ENCODE results near the gene PURA. TPM values are rescaled to one million over a fixed set of nuclear protein-coding genes. Genes with fewer than 3 reads are reported as not detected.

PURA gene
- total and polyA plus RNA-seq, 11 donors, result 5.6 to 30.9 (median 20.2) TPM

DNA sequence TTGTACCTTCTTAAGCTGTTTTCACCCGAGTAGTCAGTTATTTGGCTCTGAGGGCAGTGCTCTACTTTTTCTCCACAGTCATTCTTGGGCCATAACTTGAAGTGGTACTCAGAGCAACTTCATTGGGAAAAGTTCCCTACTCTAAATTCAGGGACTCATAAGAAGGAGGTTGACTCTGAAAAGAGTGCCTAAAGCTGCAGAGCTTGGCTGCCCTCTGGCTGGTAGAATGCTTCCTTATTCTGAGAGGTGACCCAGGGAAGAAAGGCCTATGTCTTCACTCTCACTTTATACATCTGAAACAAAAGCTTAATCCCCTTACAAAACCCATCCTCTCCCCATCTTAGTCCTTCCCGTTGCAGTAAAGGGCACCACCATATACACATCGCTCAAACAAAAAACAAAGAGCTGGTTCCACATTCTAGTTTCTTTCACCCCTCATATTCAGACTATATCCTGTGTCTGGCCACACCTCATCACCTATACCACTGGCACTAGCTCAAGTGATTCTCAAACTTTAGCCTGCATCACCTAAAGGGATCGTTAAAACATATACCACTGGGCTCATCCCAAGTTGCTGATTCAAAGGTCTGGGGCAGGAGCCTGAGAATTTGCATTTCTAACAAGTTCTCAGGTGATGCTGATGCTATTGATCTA, 19.7 kb downstream of the PURA start:
- WGBS, 4 donors, result 89 to 94% (median 91%) methylated on average over 4 of the region's 4 CpGs
- intact Hi-C loops (cut with DNase I), result no loop called here
- no peaks in the 10 kb centered on the region for H3K36me3 ChIP-seq
- no peak for ATAC-seq
- no peak overlapping the region for H3K27ac ChIP-seq
- H3K4me3 ChIP-seq, result no peak overlapping the region
- TF ChIP-seq, protein P1, sequence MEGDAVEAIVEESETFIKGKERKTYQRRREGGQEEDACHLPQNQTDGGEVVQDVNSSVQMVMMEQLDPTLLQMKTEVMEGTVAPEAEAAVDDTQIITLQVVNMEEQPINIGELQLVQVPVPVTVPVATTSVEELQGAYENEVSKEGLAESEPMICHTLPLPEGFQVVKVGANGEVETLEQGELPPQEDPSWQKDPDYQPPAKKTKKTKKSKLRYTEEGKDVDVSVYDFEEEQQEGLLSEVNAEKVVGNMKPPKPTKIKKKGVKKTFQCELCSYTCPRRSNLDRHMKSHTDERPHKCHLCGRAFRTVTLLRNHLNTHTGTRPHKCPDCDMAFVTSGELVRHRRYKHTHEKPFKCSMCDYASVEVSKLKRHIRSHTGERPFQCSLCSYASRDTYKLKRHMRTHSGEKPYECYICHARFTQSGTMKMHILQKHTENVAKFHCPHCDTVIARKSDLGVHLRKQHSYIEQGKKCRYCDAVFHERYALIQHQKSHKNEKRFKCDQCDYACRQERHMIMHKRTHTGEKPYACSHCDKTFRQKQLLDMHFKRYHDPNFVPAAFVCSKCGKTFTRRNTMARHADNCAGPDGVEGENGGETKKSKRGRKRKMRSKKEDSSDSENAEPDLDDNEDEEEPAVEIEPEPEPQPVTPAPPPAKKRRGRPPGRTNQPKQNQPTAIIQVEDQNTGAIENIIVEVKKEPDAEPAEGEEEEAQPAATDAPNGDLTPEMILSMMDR (IDR thresholded peaks at IDR 0.05), result no peak
- TF ChIP-seq POLR2A (IDR thresholded peaks at IDR 0.05), result no peak
- peaks cover 6 to 40% (median 26%) of the 10 kb centered on the region in 12 donors for H3K4me1 ChIP-seq
- H3K9me3 ChIP-seq, result no peaks in the 10 kb centered on the region
- no peaks in the 10 kb centered on the region for H3K27me3 ChIP-seq
- no peak for DNase-seq

GRCh38 chr5:140134277-140134935, 20.5 kb downstream of the PURA start:
- Histone ChIP-seq H3K9me3 (no peaks in the 10 kb centered on the region), H3K4me1 (peaks cover 6 to 40% (median 26%) of the 10 kb centered on the region in 12 donors), H3K27ac (no peak overlapping the region), H3K4me3 (no peak overlapping the region), H3K36me3 (no peaks in the 10 kb centered on the region), H3K27me3 (no peaks in the 10 kb centered on the region)
- DNase-seq (no peak), ATAC-seq (no peak)
- intact Hi-C loops (cut with DNase I), result no loop called here
- WGBS, 4 donors, result 91 to 97% (median 93%) methylated on average over 2 of the region's 2 CpGs
- TF ChIP-seq, protein P1 (IDR thresholded peaks at IDR 0.05), result no peak
- TF ChIP-seq POLR2A (IDR thresholded peaks at IDR 0.05), result no peak

- Histone ChIP-seq H3K27ac (no peak overlapping the region), H3K4me3 (no peak overlapping the region), H3K4me1 (peaks cover 6 to 43% (median 28%) of the 10 kb centered on the region in 12 donors), H3K36me3 (no peaks in the 10 kb centered on the region), H3K9me3 (no peaks in the 10 kb centered on the region), H3K27me3 (no peaks in the 10 kb centered on the region)
- DNase-seq, result no peak
- no peak for ATAC-seq
- TF ChIP-seq, protein P1 (IDR thresholded peaks at IDR 0.05), result no peak
- TF ChIP-seq POLR2A (IDR thresholded peaks at IDR 0.05), result no peak
- intact Hi-C loops (cut with DNase I), result no loop called here
Observed at GRCh38 chr5:140135127-140135526, 21.2 kb downstream of the PURA start.

- peaks cover 5 to 46% (median 30%) of the 10 kb centered on the region in 12 donors for H3K4me1 ChIP-seq
- WGBS, 4 donors, result 86 to 100% (median 95%) methylated on average over 1 of the region's 1 CpG
- TF ChIP-seq, protein P1 (IDR thresholded peaks at IDR 0.05), result no peak
- no peak for TF ChIP-seq POLR2A (IDR thresholded peaks at IDR 0.05)
- H3K27ac ChIP-seq, result no peak overlapping the region
- H3K9me3 ChIP-seq, result no peaks in the 10 kb centered on the region
- DNase-seq (no peak), ATAC-seq (no peak)
- H3K4me3 ChIP-seq, result no peak overlapping the region
- intact Hi-C loops (cut with DNase I), result no loop called here
- no peaks in the 10 kb centered on the region for H3K36me3 ChIP-seq
- no peaks in the 10 kb centered on the region for H3K27me3 ChIP-seq
Observed at GRCh38 chr5:140136624-140137023, 22.7 kb downstream of the PURA start.
